ENCODE measurements around the gene DPYSL4. TPM values are rescaled to one million over a fixed set of nuclear protein-coding genes. Genes with fewer than 3 reads are reported as not detected.

DPYSL4 gene
- polyA plus RNA-seq, 3 donors: 0.08 TPM; not detected in 2

DNA sequence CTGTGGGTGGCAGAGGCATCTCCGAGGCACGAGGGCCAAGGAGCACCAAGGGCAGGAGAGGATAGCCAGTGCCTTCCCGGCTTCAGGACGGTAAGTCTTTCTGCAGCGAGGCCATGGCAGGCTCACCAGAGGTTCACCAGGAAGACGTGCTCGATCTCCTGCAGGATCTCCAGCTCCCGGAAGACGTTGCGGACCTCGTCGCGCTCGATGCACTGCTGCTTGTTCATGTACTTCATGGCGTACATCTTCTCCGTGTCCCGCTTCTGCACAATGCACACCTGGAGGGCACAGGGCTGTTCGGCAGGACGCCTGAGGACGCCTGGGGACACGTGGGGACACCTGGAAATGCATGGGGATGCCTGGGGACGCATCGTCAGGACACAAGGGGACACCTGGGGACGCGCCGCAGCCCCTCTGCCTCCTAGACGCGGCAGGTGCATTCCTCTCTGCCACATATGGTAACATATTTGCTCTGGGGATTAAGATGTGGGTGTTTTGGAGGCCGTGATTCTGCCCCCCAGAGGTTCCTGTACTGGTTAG, 41.2 kb downstream of the DPYSL4 start:
- WGBS (ENCODE audit: insufficient coverage): 97% methylated on average over 24 of the region's 29 CpGs
- Mint-ChIP-seq H3K27ac (no peak overlapping the region), H3K36me3 (peaks cover 10 to 28% of the 10 kb centered on the region in 2 donors), H3K4me3 (no peak overlapping the region), H3K27me3 (ENCODE audit: low read depth in 3 of 3) (peaks cover 6 to 11% (median 10%) of the 10 kb centered on the region in 3 donors), H3K4me1 (peaks cover 55% of the 10 kb centered on the region), H3K9me3 (peaks cover 0 to 2% (median 0%) of the 10 kb centered on the region in 7 donors)
- no peak overlapping the region for H3K4me3 ChIP-seq (replicated peaks in 1 of 3; ENCODE audit: low read depth in 2 of 3, low read length in 3 of 3)
- intact Hi-C loops (cut with micrococcal nuclease): loop anchor here (5.0 to 10.0 kb wide), 3 partner anchors 77 to 407 kb away; partner anchors contain the start of gene STK32C (in 1 of the 2)
- H3K9me3 ChIP-seq (replicated peaks in 1 of 2; ENCODE audit: control insufficient read depth in 1 of 2, insufficient read depth in 1 of 2, low read length in 2 of 2): no peaks in the 10 kb centered on the region
- no peak overlapping the region for H3K27ac ChIP-seq (ENCODE audit: low read depth in 1 of 2, low read length in 2 of 2)
- H3K9ac ChIP-seq (ENCODE audit: insufficient read depth, low read length, poor library complexity, severe bottlenecking): no peak overlapping the region
- no peaks in the 10 kb centered on the region for H3K36me3 ChIP-seq (replicated peaks in 1 of 2; ENCODE audit: control insufficient read depth in 1 of 2, insufficient read depth in 2 of 2, low read length in 2 of 2)
- H4K20me1 ChIP-seq (ENCODE audit: insufficient read depth, low read length): no peaks in the 10 kb centered on the region
- no peak overlapping the region for H2AFZ ChIP-seq (ENCODE audit: insufficient read depth, low read depth, low read length, poor library complexity, severe bottlenecking)
- H3K4me1 ChIP-seq (ENCODE audit: control insufficient read depth in 1 of 2, insufficient read depth in 2 of 2, low read length in 2 of 2): peaks cover 76 to 88% of the 10 kb centered on the region in 2 donors
- no peak for DNase-seq
- no peaks in the 10 kb centered on the region for H3K79me2 ChIP-seq (ENCODE audit: insufficient read depth, low read length)
- no peak overlapping the region for H3K4me2 ChIP-seq (replicated peaks; ENCODE audit: extremely low read depth, low read length, poor library complexity, severe bottlenecking)
- no peaks in the 10 kb centered on the region for H3K27me3 ChIP-seq (ENCODE audit: control insufficient read depth in 2 of 2, insufficient read depth in 2 of 2, low read length in 2 of 2)
- TF ChIP-seq, protein P1, sequence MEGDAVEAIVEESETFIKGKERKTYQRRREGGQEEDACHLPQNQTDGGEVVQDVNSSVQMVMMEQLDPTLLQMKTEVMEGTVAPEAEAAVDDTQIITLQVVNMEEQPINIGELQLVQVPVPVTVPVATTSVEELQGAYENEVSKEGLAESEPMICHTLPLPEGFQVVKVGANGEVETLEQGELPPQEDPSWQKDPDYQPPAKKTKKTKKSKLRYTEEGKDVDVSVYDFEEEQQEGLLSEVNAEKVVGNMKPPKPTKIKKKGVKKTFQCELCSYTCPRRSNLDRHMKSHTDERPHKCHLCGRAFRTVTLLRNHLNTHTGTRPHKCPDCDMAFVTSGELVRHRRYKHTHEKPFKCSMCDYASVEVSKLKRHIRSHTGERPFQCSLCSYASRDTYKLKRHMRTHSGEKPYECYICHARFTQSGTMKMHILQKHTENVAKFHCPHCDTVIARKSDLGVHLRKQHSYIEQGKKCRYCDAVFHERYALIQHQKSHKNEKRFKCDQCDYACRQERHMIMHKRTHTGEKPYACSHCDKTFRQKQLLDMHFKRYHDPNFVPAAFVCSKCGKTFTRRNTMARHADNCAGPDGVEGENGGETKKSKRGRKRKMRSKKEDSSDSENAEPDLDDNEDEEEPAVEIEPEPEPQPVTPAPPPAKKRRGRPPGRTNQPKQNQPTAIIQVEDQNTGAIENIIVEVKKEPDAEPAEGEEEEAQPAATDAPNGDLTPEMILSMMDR (IDR thresholded peaks at IDR 0.05): no peak

DNA sequence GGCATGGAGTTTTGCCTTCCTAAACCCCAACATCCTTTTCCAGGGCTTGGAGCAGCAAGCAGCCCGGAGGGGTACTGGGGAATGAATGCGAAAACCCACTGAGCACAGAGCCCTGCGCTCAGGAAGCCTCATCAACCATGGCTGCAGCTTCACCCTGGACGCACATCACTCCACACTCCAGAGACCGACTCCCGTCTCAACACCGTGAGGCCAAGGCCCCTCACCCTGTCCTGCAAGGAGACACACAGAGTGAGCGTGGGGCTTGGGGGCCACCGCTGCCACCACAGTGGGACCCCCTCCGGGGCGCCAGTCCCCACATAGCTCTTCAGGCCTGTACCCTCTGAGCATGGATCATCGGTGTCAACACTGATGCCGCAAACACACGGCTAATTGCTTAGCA, 41.9 kb downstream of the DPYSL4 start:
- Histone ChIP-seq H3K9me3 (replicated peaks in 1 of 2; ENCODE audit: control insufficient read depth in 1 of 2, insufficient read depth in 1 of 2, low read length in 2 of 2) (no peaks in the 10 kb centered on the region), H3K36me3 (replicated peaks in 1 of 2; ENCODE audit: control insufficient read depth in 1 of 2, insufficient read depth in 2 of 2, low read length in 2 of 2) (no peaks in the 10 kb centered on the region), H3K79me2 (ENCODE audit: insufficient read depth, low read length) (no peaks in the 10 kb centered on the region), H2AFZ (ENCODE audit: insufficient read depth, low read depth, low read length, poor library complexity, severe bottlenecking) (no peak overlapping the region), H3K4me1 (ENCODE audit: control insufficient read depth in 1 of 2, insufficient read depth in 2 of 2, low read length in 2 of 2) (peaks cover 78 to 89% of the 10 kb centered on the region in 2 donors), H3K9ac (ENCODE audit: insufficient read depth, low read length, poor library complexity, severe bottlenecking) (no peak overlapping the region), H3K4me3 (replicated peaks in 1 of 3; ENCODE audit: low read depth in 2 of 3, low read length in 3 of 3) (no peak overlapping the region), H3K4me2 (replicated peaks; ENCODE audit: extremely low read depth, low read length, poor library complexity, severe bottlenecking) (no peak overlapping the region), H4K20me1 (ENCODE audit: insufficient read depth, low read length) (no peaks in the 10 kb centered on the region), H3K27ac (ENCODE audit: low read depth in 1 of 2, low read length in 2 of 2) (no peak overlapping the region), H3K27me3 (ENCODE audit: control insufficient read depth in 2 of 2, insufficient read depth in 2 of 2, low read length in 2 of 2) (peaks cover 0 to 3% of the 10 kb centered on the region in 2 donors)
- H3K27ac Mint-ChIP-seq: no peak overlapping the region
- no peak for DNase-seq
- H3K4me3 Mint-ChIP-seq: no peak overlapping the region
- peaks cover 10 to 28% of the 10 kb centered on the region in 2 donors for H3K36me3 Mint-ChIP-seq
- intact Hi-C loops (cut with micrococcal nuclease): loop anchor here (5.0 to 10.0 kb wide), 3 partner anchors 76 to 406 kb away; partner anchors contain the start of gene STK32C (in 1 of the 2)
- H3K9me3 Mint-ChIP-seq: peaks cover 0 to 2% (median 0%) of the 10 kb centered on the region in 7 donors
- H3K4me1 Mint-ChIP-seq: peaks cover 49% of the 10 kb centered on the region
- TF ChIP-seq, protein P1 (IDR thresholded peaks at IDR 0.05): no peak
- 97% methylated on average over 12 of the region's 14 CpGs for WGBS (ENCODE audit: insufficient coverage)
- H3K27me3 Mint-ChIP-seq (ENCODE audit: low read depth in 3 of 3): peaks cover 6 to 13% (median 11%) of the 10 kb centered on the region in 3 donors
